Measurements from ENCODE around the gene MXRA8. TPM values are rescaled to one million over a fixed set of nuclear protein-coding genes. Genes with fewer than 3 reads are reported as not detected.

The MXRA8 gene
- total RNA-seq, 2 experiments from 2014 or later, result 0.18 to 0.23 TPM

DNA sequence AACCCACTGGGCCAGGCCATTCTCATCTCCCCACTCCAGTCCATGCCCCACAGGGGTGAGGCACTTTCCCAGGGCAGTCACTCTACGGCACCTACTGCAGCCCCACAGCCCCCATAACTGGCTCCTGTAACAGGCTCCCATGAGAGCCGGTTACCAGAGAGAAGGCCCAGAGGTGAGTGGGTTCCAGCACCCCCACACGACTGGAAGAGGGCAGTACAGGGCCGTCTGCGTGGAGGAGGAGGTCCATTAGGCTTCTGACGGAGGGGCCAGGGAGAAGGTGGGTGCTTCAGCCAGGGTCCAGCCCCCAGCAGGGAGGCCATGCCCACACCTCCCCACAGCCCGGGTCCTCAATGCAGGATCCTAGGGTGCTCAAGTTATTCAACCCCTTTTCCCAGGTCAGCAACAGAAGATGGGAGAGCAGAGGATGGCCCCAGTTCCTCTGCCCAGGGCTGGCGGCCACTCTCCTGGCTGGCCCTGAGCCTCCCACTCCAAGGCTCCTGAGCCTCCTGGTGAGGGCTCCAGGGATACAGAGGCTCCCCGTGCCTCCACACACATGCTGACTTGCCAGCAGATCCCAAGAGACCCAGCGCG lies 52.2 kb downstream of the MXRA8 start:
- H3K27me3 Mint-ChIP-seq, result no peaks in the 10 kb centered on the region
- H3K4me3 Mint-ChIP-seq, result peak overlapping the region; percentile 79
- H3K36me3 Mint-ChIP-seq (ENCODE audit: low read depth), result peaks cover 6% of the 10 kb centered on the region
- peaks cover 30% of the 10 kb centered on the region for H3K4me1 Mint-ChIP-seq
- no peaks in the 10 kb centered on the region for H3K9me3 Mint-ChIP-seq
- DNase-seq, result no peak
- ChIA-PET POLR2A (interaction anchor here (1.0 to 1.2 kb wide), 2 partner anchors 32 to 66 kb away, joined by 3 to 6 read pairs; partner anchors contain the start of gene UBE2J2), CTCF (interaction anchor here (2.0 kb wide), 1 partner anchor 15 kb away, joined by 10 read pairs; no protein-coding TSS in a partner anchor)
- peak overlapping the region; percentile 86 for H3K27ac Mint-ChIP-seq

DNA sequence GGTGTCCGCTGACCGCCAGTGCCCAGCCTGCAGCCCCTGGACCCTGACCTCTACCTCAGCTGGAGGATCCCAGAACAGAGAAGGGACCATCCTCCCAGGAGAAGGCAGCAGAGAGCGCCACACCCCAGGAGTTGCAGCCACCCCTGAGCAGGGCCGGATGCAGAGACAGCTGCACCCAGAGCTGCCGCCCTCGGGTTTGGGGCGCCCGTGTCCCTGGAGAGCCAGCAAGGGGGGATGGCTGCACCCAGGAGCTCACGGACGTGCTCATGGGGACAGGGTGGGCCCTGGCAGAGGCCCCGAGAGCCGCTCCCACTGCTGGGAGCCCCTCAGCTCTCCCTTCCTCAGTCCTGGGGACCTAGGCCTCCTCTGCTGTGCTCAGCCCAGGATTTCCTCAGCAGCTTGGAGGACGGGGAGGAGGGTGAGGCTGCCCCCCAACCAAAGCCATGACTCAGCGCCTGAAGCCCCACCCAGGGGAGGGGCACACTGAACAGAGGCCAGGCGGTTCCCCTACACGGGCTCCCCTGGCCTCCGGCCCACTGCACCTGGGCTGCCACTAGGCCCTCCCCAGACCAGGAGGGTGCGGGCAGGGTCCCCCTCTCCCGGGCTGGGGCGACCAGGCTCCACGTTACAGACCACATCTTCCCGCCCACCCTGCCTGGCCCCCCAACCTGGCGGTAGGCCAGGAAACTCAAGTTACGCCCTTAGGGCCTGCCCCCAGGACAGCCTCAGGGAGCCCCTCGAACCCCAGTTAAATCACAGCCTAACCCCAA lies 52.9 kb downstream of the MXRA8 start:
- peaks cover 3% of the 10 kb centered on the region for H3K36me3 Mint-ChIP-seq (ENCODE audit: low read depth)
- no peaks in the 10 kb centered on the region for H3K9me3 Mint-ChIP-seq
- peak overlapping the region; percentile 79 for H3K4me3 Mint-ChIP-seq
- H3K27me3 Mint-ChIP-seq, result no peaks in the 10 kb centered on the region
- H3K4me1 Mint-ChIP-seq, result peaks cover 30% of the 10 kb centered on the region
- ChIA-PET CTCF (interaction anchor here (0.8 to 2.0 kb wide), 7 partner anchors 10 to 242 kb away, joined by 3 to 10 read pairs (median 3); partner anchors contain the start of genes AURKAIP1 and DVL1), POLR2A (interaction anchor here (0.6 to 1.5 kb wide), 5 partner anchors 21 to 70 kb away, joined by 3 to 6 read pairs (median 3); partner anchors contain the start of genes AURKAIP1 and UBE2J2)
- H3K27ac Mint-ChIP-seq, result peak overlapping the region; percentile 86
- peak; percentile 83 for DNase-seq

DNA sequence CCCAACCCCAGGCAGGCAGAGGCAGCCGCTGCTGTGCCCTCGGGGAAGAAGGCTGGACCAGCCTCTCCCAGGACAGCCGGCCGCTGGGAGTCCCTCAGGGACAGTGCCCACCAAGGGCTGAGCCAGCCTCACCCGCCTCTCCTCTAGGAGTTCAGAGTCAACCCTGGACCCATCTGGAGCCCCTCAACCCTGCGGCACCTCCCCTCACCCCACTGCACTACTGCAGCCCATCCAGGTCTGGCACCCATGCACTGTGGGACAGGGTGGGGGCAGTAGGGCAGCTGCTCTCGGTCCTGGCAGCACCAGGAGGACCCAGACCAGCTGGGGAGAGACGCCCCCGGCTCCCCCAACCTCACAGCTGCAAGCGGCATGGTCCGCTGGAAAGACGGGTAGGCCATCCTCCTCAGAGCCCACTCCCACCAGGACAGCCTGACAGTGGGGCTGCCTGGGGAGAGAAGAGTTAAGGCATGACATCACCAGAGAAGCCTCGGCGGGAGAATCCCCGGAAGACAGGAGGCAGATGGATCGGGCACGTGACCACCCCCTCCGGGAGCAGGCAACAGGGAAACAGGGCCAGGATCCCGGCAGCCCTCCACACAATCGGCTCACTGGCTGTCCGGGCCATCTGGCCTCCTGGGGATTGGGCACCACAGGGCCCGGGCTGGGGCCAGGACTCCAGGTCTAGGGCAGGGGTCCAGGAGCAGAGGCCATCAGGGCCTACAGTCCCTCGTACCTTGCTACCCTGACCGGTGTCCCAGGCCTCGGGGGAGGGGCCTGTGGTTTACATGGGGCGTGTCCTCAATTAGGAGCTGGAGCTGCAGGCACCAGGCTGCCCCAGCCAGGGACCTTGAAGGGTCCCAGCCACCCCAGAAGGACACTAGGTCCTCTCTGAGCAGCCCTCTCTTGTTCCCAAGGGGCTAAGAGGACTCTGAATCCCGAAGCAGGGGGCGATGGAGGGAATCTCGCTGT lies 53.7 kb downstream of the MXRA8 start:
- Mint-ChIP-seq H3K4me3 (peak overlapping the region; percentile 79), H3K4me1 (peaks cover 29% of the 10 kb centered on the region), H3K9me3 (no peaks in the 10 kb centered on the region), H3K36me3 (ENCODE audit: low read depth) (peaks cover 3% of the 10 kb centered on the region), H3K27ac (peak overlapping the region; percentile 86), H3K27me3 (no peaks in the 10 kb centered on the region)
- DNase-seq, result no peak
- POLR2A ChIA-PET, result interaction anchor here (0.6 to 1.5 kb wide), 5 partner anchors 20 to 71 kb away, joined by 3 to 6 read pairs (median 3); partner anchors contain the start of genes AURKAIP1 and UBE2J2
- CTCF ChIA-PET, result interaction anchor here (0.8 to 2.0 kb wide), 7 partner anchors 9 to 241 kb away, joined by 3 to 10 read pairs (median 3); partner anchors contain the start of genes AURKAIP1 and DVL1

DNA sequence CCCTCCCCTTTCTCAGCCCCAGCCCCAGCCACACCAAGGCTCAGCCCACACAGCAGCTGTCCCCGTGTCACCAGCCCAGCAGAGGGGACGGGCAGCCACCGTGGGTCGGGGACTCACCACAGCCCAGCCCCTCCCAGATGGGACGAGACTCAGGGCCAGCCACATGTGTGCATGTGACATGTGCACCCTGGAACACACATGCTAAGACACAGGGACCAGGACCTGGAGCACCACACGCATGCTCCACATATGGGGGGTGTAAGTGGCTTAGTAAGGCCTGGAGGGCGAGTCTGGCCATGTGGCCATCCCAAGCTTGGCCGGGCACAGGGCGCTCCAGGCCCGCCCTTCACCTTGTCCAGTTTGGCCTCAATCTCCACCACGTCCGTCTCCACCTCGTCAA lies 54.6 kb downstream of the MXRA8 start:
- ChIA-PET POLR2A (interaction anchor here (1.5 kb wide), 1 partner anchor 72 kb away, joined by 3 read pairs; the partner anchor contains the start of gene AURKAIP1), CTCF (no interaction called here)
- peaks cover 3% of the 10 kb centered on the region for H3K36me3 Mint-ChIP-seq (ENCODE audit: low read depth)
- peaks cover 25% of the 10 kb centered on the region for H3K4me1 Mint-ChIP-seq
- H3K4me3 Mint-ChIP-seq, result no peak overlapping the region
- no peak overlapping the region for H3K27ac Mint-ChIP-seq
- H3K9me3 Mint-ChIP-seq, result no peaks in the 10 kb centered on the region
- no peak for DNase-seq
- H3K27me3 Mint-ChIP-seq, result no peaks in the 10 kb centered on the region

DNA sequence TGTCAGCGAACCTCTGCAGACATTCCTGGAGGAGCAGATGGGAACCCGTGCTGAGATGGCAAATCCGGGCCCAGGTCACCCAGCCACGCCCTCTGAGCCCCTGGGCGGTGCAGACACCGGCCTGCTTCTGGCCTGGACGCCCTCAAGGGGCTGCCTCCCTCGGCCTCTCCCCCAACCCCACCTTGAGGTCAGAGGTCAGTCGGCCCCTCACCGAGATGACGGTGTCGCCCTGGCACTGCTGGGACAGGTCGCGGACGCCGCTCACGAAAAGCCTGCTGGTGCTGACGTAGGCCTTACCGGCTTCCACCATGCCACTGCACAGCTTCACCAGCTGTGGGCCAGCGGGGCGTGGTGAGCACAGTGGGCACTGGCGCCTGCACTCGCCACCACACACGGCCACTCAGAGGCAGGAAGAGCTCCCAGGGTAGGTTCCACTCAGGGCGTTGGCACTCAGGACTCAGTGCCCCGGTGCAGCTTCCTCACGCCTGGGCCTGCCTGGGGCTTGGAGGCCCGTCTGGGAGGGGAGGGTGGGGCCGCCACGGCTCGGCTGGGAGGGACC lies 55.3 kb downstream of the MXRA8 start:
- no peak for DNase-seq
- Mint-ChIP-seq H3K27me3 (no peaks in the 10 kb centered on the region), H3K4me1 (peaks cover 25% of the 10 kb centered on the region), H3K4me3 (no peak overlapping the region), H3K27ac (no peak overlapping the region), H3K9me3 (no peaks in the 10 kb centered on the region), H3K36me3 (ENCODE audit: low read depth) (peaks cover 3% of the 10 kb centered on the region)
- POLR2A ChIA-PET, result no interaction called here
- CTCF ChIA-PET, result no interaction called here

Other genes starting within 250 kb of the MXRA8 start
- 10 to 100 TPM; 18.6 to 19.9 TPM for gene C1orf159, start 242.5 kb downstream of the MXRA8 start, total RNA-seq
- not detected for gene TTLL10, start 184.7 kb downstream of the MXRA8 start, total RNA-seq
- gene TNFRSF18, start 152.0 kb downstream of the MXRA8 start, total RNA-seq, result 100 to 1,000 TPM; 115 to 116 TPM
- gene TNFRSF4, start 144.4 kb downstream of the MXRA8 start, total RNA-seq, result 100 to 1,000 TPM; 237 to 243 TPM
- 100 to 1,000 TPM; 181 TPM for gene SDF4, start 126.6 kb downstream of the MXRA8 start, total RNA-seq
- gene B3GALT6, start 126.3 kb downstream of the MXRA8 start, total RNA-seq, result 10 to 100 TPM; 13.3 to 14.4 TPM
- gene C1QTNF12, start 111.8 kb downstream of the MXRA8 start, total RNA-seq, result 1 to 10 TPM; 2.0 to 4.2 TPM
- 10 to 100 TPM; 62.4 to 63.5 TPM for gene UBE2J2, start 84.7 kb downstream of the MXRA8 start, total RNA-seq
- 1 to 10 TPM; 3.9 to 4.4 TPM for gene SCNN1D, start 78.1 kb downstream of the MXRA8 start, total RNA-seq
- gene ACAP3, start 50.6 kb downstream of the MXRA8 start, total RNA-seq, result 10 to 100 TPM; 64.4 to 72.3 TPM
- 10 to 100 TPM; 17.9 to 20.0 TPM for gene PUSL1, start 50.0 kb downstream of the MXRA8 start, total RNA-seq
- gene INTS11, start 33.9 kb downstream of the MXRA8 start, total RNA-seq, result 100 to 1,000 TPM; 109 to 111 TPM
- gene CPTP, start 33.8 kb downstream of the MXRA8 start, total RNA-seq, result 10 to 100 TPM; 19.8 to 21.9 TPM
- under 1 TPM; 0.75 to 0.78 TPM for gene TAS1R3, start 27.3 kb downstream of the MXRA8 start, total RNA-seq
- 10 to 100 TPM; 36.0 to 37.8 TPM for gene DVL1, start 9.1 kb downstream of the MXRA8 start, total RNA-seq
- gene AURKAIP1, start 16.7 kb upstream of the MXRA8 start, total RNA-seq, result 100 to 1,000 TPM; 121 to 122 TPM
- gene CCNL2, start 40.8 kb upstream of the MXRA8 start, total RNA-seq, result 100 to 1,000 TPM; 104 TPM
- gene MRPL20, start 48.7 kb upstream of the MXRA8 start, total RNA-seq, result 10 to 100 TPM; 82.8 to 87.3 TPM
- not detected for gene ANKRD65, start 62.7 kb upstream of the MXRA8 start, total RNA-seq
- gene VWA1, start 77.1 kb upstream of the MXRA8 start, total RNA-seq, result under 1 TPM; 0.33 to 0.45 TPM
- gene ATAD3C, start 91.1 kb upstream of the MXRA8 start, total RNA-seq, result 1 to 10 TPM in 1 of 2 experiments, under 1 TPM in 1; 0.98 to 1.4 TPM
- 10 to 100 TPM; 25.5 to 26.9 TPM for gene ATAD3B, start 113.2 kb upstream of the MXRA8 start, total RNA-seq
- gene ATAD3A, start 153.6 kb upstream of the MXRA8 start, total RNA-seq, result 10 to 100 TPM; 26.2 to 26.5 TPM
- gene TMEM240, start 182.1 kb upstream of the MXRA8 start, total RNA-seq, result under 1 TPM in 1 of 2 experiments, not detected in 1; 0.28 TPM
- gene SSU72, start 216.3 kb upstream of the MXRA8 start, total RNA-seq, result 100 to 1,000 TPM; 111 to 113 TPM
- gene FNDC10, start 241.6 kb upstream of the MXRA8 start, total RNA-seq, result 1 to 10 TPM; 2.6 to 2.7 TPM

Data from activated CD4-positive, alpha-beta memory T cell treated with anti-CD3 and anti-CD28 coated beads, Interleukin-2, amount 10 ng/mL, durations not matched to agents 7 days and 5 days (primary cell).